IPS DF 6.9 (cell line): ENCODE data around the gene SDHD.

Experiments used
- DNase-seq: peaks from one replicate; pipeline ENCODE4 v3.0.0-alpha.2; 2013; ENCODE audit warnings: low read depth, low spot score
- H3K27ac ChIP-seq: one replicate; pipeline ENCODE4 v1.5.1; 2013; ENCODE audit warnings: low read length, control low read depth
- H3K27me3 ChIP-seq: 2 replicates; pipeline ENCODE4 v1.6.1; 2013; ENCODE audit warnings: mild to moderate bottlenecking, low read length; ENCODE audit not compliant: control insufficient read depth, insufficient read depth
- H3K36me3 ChIP-seq: 2 replicates; pipeline ENCODE4 v1.6.1; 2013; ENCODE audit warnings: low read length; ENCODE audit not compliant: control insufficient read depth, insufficient read depth
- H3K4me1 ChIP-seq: 2 replicates; pipeline ENCODE4 v1.6.1; 2013; ENCODE audit warnings: low read length; ENCODE audit not compliant: control insufficient read depth, insufficient read depth
- H3K4me3 ChIP-seq: 2 replicates; pipeline ENCODE4 v1.5.1; 2013; ENCODE audit warnings: mild to moderate bottlenecking, low read length
- H3K9me3 ChIP-seq: 2 replicates; pipeline ENCODE4 v1.6.1; 2013; ENCODE audit warnings: low read length, inconsistent platforms; ENCODE audit not compliant: control insufficient read depth, insufficient read depth
- WGBS: extraction: QIAGEN DNeasy Blood & Tissue Kit; methylation state at CpG from one replicate; pipeline ENCODE4 v1.1.7; 2013; ENCODE audit warnings: mixed read lengths, missing lambda C conversion rate; ENCODE audit not compliant: insufficient read length, insufficient coverage; 5-methylcytosine and 5-hydroxymethylcytosine counted together

SDHD gene

DNA sequence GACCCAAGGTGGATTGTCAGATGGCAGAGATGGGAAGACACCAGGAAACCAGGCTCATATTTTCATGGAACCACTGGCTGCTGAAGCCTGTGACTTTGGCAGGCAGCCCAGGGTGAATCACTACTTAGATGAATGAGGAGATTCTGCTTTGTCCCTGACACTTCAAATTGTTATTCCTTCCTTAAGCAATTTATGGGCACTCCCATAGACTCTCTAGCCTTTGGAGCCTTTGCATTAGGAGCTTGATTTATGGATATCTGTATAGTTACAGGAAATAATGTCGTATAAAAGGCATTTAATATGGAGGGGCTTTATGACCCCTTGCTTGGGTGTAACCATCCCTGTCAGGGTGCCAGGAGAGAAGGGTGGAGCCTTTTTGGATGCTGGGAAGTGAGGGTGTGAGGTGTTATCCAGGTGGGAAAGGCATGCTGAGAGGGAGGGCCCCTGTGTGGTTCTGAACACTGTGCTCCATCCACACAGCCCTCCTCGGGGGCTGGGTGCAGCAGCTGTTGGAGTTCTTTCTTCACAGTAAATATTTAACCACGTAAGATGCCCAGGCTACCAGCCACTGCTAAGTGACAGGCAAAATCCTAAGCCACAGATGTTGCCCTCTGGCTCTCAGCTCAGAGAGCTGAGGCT, 41.9 kb downstream of the SDHD start:
- Histone ChIP-seq H3K4me1 (no peaks in the 10 kb centered on the region), H3K36me3 (no peaks in the 10 kb centered on the region), H3K9me3 (peaks cover 1% of the 10 kb centered on the region; the same call in 1 of the 2 replicates), H3K27ac (no peak overlapping the region), H3K4me3 (no peak overlapping the region), H3K27me3 (no peaks in the 10 kb centered on the region)
- no peak for DNase-seq
- WGBS: no CpG with 5 or more reads among the region's 3 CpGs

GRCh38 chr11:112129656-112130055, 43.0 kb downstream of the SDHD start:
- Histone ChIP-seq H3K9me3 (peaks cover 1% of the 10 kb centered on the region; the same call in 1 of the 2 replicates), H3K4me1 (no peaks in the 10 kb centered on the region), H3K27ac (no peak overlapping the region), H3K36me3 (no peaks in the 10 kb centered on the region), H3K4me3 (no peak overlapping the region), H3K27me3 (no peaks in the 10 kb centered on the region)
- WGBS: no CpG with 5 or more reads among the region's 5 CpGs
- no peak for DNase-seq

GRCh38 chr11:112132737-112133136, 46.1 kb downstream of the SDHD start:
- H3K27ac ChIP-seq: no peak overlapping the region
- H3K36me3 ChIP-seq: no peaks in the 10 kb centered on the region
- peaks cover 1% of the 10 kb centered on the region; the same call in 1 of the 2 replicates for H3K9me3 ChIP-seq
- no peak overlapping the region for H3K4me3 ChIP-seq
- H3K4me1 ChIP-seq: no peaks in the 10 kb centered on the region
- no peak for DNase-seq
- no peaks in the 10 kb centered on the region for H3K27me3 ChIP-seq
- WGBS: no CpG with 5 or more reads among the region's 2 CpGs

GRCh38 chr11:112134473-112134872, 47.8 kb downstream of the SDHD start:
- no peak overlapping the region for H3K4me3 ChIP-seq
- WGBS: no CpG with 5 or more reads among the region's 4 CpGs
- H3K4me1 ChIP-seq: no peaks in the 10 kb centered on the region
- no peaks in the 10 kb centered on the region for H3K27me3 ChIP-seq
- no peak for DNase-seq
- peaks cover 1% of the 10 kb centered on the region; the same call in 1 of the 2 replicates for H3K9me3 ChIP-seq
- H3K36me3 ChIP-seq: no peaks in the 10 kb centered on the region
- no peak overlapping the region for H3K27ac ChIP-seq

DNA sequence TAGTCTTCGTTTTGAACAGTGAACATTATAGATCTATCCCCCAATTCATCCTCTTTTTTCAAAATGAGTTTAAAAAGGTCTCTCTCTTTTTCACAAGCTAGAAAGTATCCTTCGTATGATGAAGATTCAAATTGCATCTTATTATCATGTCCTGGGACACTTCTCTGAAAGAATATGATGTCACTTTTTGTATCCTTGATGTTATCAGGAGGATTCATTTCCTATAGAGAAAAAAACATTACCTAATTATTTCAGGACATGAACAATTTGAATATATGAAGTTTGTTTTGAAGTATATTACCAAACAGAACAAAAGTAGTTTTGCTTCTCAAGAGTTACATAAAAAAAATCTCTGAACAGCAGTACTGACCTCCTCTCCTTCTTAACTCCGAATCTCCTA, 56.9 kb downstream of the SDHD start:
- no peak overlapping the region for H3K4me3 ChIP-seq
- no peaks in the 10 kb centered on the region for H3K9me3 ChIP-seq
- H3K27ac ChIP-seq: no peak overlapping the region
- no peaks in the 10 kb centered on the region for H3K4me1 ChIP-seq
- no CpG with 5 or more reads among the region's 3 CpGs for WGBS
- no peaks in the 10 kb centered on the region for H3K27me3 ChIP-seq
- DNase-seq: no peak
- H3K36me3 ChIP-seq: no peaks in the 10 kb centered on the region
